HG02759 (cell line): ENCODE data around the gene CLOCK.

Experiments
- ATAC-seq: cut with Tn5 transposase; IDR thresholded peaks from one replicate; pipeline ENCODE4 v1.9.1; 2021; ENCODE audit warnings: mild to moderate bottlenecking, moderate library complexity; ENCODE audit not compliant: unreplicated experiment

CLOCK gene

GRCh38 chr4:55488716-55489115, 58.0 kb downstream of the CLOCK start:
- ATAC-seq = no peak

GRCh38 chr4:55485821-55486220, 60.9 kb downstream of the CLOCK start:
- no peak for ATAC-seq

GRCh38 chr4:55483315-55483714, 63.4 kb downstream of the CLOCK start:
- no peak for ATAC-seq

DNA sequence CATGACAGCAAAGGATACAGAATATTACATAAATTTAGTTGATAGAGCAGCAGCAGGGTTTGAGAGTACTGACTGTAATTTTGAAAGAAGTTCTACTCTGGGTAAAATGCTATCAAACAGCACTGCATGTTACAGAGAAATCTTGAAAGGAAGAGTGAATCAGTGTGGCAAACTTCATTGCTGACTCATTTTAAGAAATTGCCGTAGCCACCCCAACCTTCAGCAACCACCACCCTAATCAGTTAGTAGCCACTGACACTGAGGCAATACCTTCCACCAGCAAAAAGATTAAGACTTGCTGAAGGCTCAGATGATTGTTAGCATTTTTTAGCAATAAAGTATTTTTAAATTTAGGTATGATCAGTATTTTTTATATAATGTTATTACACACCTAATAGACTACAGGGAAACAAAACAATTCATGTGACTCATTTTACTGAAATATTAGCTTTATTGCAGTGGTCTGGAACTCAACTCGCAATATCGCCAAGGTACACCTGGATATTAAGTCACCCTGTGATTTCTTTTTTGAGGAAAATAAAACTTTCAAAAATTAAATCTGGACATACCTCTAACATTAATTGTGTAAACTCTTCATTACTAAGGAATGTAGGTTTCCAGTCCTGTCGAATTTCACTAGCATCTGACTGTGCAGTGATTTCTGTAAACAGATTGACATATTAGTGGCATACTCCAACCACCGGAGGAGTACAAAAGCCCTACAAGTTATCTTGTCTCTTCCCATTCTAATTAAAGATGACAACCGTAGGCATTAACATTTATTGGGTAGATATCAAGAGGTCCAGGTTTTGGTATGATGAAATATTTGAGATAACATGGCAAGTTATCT, 71.1 kb downstream of the CLOCK start:
- ATAC-seq = no peak

GRCh38 chr4:55469979-55470378, 76.7 kb downstream of the CLOCK start:
- no peak for ATAC-seq

DNA sequence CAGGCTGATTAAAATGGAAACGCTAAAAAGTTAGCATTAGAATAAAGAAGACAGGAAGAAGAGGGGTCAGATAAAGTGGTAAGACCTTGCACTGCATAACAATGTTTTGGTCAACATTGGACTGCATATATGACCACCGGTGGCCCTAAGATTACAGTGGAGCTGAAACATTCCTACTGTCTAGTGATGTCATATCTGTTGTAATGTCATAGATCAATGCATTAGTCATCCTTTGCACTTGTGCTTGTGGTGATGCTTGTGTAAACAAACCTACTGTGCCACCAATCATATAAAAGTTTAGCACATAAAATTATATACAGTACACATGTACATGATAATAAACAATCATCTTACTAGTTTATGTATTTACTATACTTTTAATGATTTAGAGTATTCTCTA, 78.0 kb downstream of the CLOCK start:
- ATAC-seq = no peak

DNA sequence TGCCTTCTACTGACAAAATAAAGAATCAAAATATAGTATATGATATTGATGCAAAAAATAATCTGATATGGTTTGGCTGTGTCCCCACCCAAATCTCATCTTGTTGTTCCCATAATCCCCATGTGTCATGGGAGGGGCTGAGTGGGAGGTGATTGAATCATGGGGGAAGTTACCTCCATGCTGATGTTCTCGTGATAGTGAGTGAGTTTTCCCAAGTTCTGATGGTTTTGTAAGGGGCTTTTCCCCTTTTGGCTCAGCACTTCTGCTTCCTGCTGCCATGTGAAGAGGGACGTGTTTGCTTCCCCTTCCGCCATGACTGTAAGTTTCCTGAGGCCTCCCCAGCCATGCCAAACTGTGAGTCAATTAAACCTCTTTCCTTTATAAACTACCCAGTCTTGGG, 80.7 kb downstream of the CLOCK start:
- ATAC-seq = no peak

DNA sequence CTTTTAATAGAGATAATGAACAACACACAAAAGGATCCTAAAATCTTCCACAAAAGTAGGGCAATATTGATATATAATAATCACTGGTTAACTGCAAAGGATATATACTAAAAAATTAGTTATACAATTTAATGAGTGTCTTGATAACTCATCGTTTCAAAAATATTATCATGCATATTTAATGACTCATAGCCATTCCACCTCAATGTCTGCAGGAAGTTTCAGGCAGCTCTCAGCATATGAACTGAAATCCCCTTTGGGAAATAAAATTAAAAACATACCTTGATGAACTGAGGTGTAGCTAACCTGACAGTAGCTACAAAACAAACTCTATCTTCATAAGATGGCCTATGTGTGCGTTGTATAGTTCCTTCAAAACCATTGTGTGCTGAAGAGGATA, 88.1 kb downstream of the CLOCK start:
- no peak for ATAC-seq

- ATAC-seq = no peak
Observed at GRCh38 chr4:55458164-55458563, 88.5 kb downstream of the CLOCK start.

DNA sequence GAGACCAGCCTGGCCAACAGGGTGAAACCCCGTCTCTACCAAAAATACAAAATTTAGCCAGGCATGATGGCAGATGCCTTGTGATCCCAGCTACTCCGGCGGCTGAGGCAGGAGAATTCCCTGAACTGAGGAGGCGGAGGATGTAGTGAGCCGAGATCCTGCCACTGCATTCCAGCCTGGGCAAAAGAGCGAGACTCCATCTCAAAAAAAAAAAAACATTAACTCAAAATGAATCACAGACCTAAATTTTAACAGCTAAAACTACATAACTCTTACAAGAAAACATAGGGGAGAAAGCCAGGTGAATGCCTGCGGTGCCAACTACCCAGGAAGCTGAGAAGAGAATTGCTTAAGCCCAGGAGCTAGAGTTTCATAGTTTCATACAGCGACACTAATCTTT, 96.1 kb downstream of the CLOCK start:
- ATAC-seq = no peak

DNA sequence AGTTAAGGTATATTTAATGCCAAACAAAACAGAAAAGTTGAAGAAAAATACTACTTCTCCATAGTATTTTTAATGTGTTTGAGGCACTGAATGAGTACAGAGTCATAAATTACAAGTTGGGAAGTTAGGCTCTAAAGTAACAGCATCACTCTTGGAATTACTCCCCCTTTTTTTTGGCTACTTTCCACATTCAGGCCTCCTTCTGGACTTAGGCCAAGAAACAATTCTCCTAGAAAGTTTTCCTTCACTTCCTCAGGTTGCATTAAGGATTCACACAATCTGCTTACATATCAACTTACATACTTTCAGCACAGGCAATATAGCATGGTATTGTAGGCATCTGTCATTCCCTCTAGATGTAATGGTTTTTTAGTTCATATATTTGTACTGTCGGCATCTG, 98.9 kb downstream of the CLOCK start:
- ATAC-seq = no peak

DNA sequence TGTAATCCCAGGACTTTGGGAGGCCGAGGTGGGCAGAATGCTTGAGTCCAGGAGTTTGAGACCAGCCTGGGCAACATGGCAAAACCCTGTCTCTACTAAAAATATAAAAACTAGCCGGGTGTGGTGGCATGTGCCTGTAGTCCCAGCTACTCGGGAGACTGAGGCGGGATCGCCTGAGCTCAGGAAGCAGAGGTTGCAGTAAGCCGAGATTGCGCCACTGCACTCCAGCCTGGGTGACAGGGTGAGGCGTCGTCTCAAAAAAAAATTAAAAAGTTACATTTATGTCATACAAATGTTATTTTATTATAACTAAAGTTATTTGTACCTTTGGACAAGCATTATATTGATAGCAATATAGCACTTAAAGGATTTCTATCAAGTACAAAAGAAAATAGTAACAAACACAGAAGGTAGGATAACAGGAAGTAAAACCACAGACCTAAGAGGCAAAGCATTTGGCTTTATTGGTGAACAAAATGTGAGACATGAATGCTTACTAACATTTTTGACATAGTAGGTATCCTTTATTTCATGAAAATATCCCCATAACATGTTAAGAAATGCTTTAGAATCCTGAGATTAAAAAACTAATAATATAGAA, 99.5 kb downstream of the CLOCK start:
- no peak for ATAC-seq

- ATAC-seq = no peak
Observed at GRCh38 chr4:55446578-55446922, 100.2 kb downstream of the CLOCK start.

DNA sequence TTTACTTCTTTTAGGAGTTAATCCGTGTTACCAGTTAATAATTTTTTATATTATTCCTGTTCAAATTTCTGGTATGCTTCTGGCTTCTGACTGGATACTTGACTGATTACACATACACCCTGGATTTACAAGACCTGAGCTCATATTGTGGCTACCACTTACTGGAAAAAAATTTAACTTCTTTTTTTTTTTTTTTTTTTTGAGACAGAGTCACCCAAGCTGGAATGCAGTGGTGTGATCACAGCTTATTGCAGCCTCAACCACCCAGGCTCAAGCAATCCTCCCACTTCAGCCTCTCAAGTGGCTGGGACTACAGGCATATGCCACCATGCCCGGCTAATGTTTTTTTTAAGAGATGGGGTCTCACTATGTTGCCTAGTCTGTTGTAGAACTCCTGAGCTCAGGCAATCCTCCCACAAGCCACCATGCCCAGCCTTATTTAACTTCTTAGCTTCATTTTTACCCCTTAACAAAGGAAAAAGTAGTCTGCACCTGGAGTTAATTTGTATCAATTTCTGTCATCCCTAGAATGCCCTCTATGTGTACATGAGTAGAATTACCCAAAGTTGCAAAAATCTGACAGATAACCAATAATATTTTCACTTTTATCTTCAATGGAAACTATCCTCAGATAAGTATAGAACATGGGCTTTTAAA, 100.7 kb downstream of the CLOCK start:
- no peak for ATAC-seq

GRCh38 chr4:55444827-55445226, 101.9 kb downstream of the CLOCK start:
- no peak for ATAC-seq

- ATAC-seq = no peak
Observed at GRCh38 chr4:55442541-55442940, 104.2 kb downstream of the CLOCK start.

- no peak for ATAC-seq
Observed at GRCh38 chr4:55440786-55441185, 105.9 kb downstream of the CLOCK start.

GRCh38 chr4:55439023-55439422, 107.7 kb downstream of the CLOCK start:
- ATAC-seq = no peak

DNA sequence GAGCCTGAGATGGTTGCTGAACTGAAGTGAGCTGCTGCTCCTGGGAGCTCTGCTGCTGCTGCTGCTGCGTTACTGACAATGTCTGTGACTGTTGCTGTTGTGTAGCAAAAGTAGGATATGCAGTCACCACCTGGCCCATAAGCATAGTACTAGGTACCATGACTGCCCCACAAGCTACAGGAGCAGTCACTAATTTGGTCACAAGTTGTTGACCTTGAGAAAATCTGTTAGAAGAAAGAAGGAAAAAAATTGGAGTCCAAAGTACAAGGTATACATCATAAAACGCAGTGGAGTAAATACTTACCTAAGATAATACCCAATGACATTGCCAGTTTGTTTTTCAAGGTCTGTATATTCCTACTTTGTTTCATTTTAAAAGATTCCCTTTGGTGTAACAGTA, 108.4 kb downstream of the CLOCK start:
- ATAC-seq = no peak

GRCh38 chr4:55437823-55438222, 108.9 kb downstream of the CLOCK start:
- ATAC-seq = no peak

DNA sequence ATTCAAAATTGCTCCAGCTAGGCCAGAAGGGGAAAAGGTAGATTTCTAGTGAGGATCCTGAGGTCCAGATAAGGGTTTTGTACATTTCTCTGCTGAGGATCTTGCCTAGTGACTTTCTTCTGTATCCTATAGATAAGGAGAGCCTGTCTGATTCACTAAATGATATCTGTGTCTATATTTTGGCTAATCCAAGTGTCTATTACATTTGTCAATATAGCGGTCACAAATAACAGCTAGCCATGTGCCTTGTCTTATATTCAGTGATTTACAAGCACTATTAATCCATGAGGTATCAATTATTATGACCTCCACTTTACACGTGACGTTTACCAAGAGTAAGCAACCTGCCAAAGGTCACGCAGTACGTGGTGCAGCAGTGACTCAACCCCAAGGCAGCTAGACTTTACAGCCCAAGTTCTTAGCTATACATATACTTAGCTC, 109.3 kb downstream of the CLOCK start:
- ATAC-seq = no peak
